ENCODE results near the gene PPP1R18.

DNA sequence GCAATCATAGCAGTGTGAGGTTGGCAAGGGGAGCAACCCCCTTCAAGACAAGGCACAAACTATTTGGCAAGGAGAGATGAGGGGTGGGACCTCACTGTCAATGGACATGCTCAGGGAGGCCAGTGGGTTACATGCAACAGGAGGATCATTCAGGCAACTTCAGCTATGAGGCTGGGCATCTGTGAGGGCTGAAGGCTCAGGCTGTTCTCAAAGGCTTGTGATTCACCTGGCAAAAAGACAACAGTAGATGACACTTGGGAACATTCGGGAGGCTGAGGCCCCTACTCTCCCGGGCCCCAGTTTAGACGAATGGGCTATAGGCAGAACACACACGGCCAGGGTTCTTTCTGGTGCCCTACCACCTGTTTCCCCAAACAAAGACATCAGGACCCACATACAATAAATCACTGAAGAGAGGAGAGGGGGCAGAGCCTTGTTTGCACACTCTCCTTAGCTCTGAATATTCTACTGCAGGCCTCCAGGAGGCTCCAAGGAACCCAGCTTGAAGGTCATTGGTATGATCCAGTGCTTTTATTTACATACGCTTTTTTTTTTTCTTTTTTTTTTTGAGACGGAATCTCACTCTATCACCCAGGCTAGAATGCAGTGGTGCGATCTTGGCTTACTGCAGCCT, 41.6 kb upstream of the PPP1R18 start:
- TF ChIP-seq, protein P1, sequence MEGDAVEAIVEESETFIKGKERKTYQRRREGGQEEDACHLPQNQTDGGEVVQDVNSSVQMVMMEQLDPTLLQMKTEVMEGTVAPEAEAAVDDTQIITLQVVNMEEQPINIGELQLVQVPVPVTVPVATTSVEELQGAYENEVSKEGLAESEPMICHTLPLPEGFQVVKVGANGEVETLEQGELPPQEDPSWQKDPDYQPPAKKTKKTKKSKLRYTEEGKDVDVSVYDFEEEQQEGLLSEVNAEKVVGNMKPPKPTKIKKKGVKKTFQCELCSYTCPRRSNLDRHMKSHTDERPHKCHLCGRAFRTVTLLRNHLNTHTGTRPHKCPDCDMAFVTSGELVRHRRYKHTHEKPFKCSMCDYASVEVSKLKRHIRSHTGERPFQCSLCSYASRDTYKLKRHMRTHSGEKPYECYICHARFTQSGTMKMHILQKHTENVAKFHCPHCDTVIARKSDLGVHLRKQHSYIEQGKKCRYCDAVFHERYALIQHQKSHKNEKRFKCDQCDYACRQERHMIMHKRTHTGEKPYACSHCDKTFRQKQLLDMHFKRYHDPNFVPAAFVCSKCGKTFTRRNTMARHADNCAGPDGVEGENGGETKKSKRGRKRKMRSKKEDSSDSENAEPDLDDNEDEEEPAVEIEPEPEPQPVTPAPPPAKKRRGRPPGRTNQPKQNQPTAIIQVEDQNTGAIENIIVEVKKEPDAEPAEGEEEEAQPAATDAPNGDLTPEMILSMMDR (conservative IDR thresholded peaks at IDR 0.05; ENCODE audit: low read depth, low read length): peak; percentile 50
- TF ChIP-seq RAD21 (IDR thresholded peaks at IDR 0.05; ENCODE audit: low read length) (peak; percentile 45), POLR2A (IDR thresholded peaks at IDR 0.05; ENCODE audit: low read depth, low read length) (no peak), MAZ (IDR thresholded peaks at IDR 0.05; ENCODE audit: borderline replicate concordance, low read depth, low read length) (no peak), NFE2L2 (IDR thresholded peaks at IDR 0.05; ENCODE audit: low read depth, low read length) (no peak), MAFK (IDR thresholded peaks at IDR 0.05; ENCODE audit: low read depth, low read length) (no peak)

Measured in IMR-90 (cell line).